Brain microvascular endothelial cell (primary cell): Measurements from ENCODE around the gene CARHSP1.

ENCODE experiments used
- DNase-seq: peaks from one replicate; pipeline ENCODE4 v3.0.0-alpha.2; 2020
- H3K27ac ChIP-seq: fragments of 250-450 bp; sonication (Bioruptor Pico); 2 replicates; pipeline ENCODE4 v1.5.1; 2020; ENCODE audit warnings: mild to moderate bottlenecking, moderate library complexity
- H3K27me3 ChIP-seq: fragments of 250-450 bp; sonication (Bioruptor Pico); replicated peaks from 2 replicates; pipeline ENCODE4 v1.5.1; 2020; ENCODE audit warnings: mild to moderate bottlenecking
- H3K36me3 ChIP-seq: fragments of 250-450 bp; sonication (Bioruptor Pico); replicated peaks from 2 replicates; pipeline ENCODE4 v1.5.1; 2020; ENCODE audit warnings: mild to moderate bottlenecking
- H3K4me3 ChIP-seq: 2 replicates; pipeline ENCODE4 v1.5.1; 2011; ENCODE audit warnings: low read depth, mild to moderate bottlenecking, control low read depth, low read length, moderate library complexity
- in situ Hi-C: cut with HindIII; loops from 2 replicates; pipeline ENCODE4 v1.10.0; 2017; ENCODE audit warnings: low sequenced_read_pairs, low pct_ligation_motif_present
- TF ChIP-seq, protein P1 (sequence below): IDR thresholded peaks from 2 replicates; pipeline ENCODE4 v1.5.1; 2011; ENCODE audit warnings: low read depth, mild to moderate bottlenecking, moderate library complexity, low read length, control low read depth, inconsistent platforms; ENCODE audit errors: missing control alignments

Gene CARHSP1

GRCh38 chr16:8832717-8833105, 36.1 kb downstream of the CARHSP1 start:
- peaks cover 38% of the 10 kb centered on the region for H3K36me3 ChIP-seq
- no peak overlapping the region for H3K27ac ChIP-seq
- in situ Hi-C loops: no loop called here
- H3K27me3 ChIP-seq: no peaks in the 10 kb centered on the region
- TF ChIP-seq, protein P1, sequence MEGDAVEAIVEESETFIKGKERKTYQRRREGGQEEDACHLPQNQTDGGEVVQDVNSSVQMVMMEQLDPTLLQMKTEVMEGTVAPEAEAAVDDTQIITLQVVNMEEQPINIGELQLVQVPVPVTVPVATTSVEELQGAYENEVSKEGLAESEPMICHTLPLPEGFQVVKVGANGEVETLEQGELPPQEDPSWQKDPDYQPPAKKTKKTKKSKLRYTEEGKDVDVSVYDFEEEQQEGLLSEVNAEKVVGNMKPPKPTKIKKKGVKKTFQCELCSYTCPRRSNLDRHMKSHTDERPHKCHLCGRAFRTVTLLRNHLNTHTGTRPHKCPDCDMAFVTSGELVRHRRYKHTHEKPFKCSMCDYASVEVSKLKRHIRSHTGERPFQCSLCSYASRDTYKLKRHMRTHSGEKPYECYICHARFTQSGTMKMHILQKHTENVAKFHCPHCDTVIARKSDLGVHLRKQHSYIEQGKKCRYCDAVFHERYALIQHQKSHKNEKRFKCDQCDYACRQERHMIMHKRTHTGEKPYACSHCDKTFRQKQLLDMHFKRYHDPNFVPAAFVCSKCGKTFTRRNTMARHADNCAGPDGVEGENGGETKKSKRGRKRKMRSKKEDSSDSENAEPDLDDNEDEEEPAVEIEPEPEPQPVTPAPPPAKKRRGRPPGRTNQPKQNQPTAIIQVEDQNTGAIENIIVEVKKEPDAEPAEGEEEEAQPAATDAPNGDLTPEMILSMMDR: no peak
- DNase-seq: no peak
- no peak overlapping the region for H3K4me3 ChIP-seq

DNA sequence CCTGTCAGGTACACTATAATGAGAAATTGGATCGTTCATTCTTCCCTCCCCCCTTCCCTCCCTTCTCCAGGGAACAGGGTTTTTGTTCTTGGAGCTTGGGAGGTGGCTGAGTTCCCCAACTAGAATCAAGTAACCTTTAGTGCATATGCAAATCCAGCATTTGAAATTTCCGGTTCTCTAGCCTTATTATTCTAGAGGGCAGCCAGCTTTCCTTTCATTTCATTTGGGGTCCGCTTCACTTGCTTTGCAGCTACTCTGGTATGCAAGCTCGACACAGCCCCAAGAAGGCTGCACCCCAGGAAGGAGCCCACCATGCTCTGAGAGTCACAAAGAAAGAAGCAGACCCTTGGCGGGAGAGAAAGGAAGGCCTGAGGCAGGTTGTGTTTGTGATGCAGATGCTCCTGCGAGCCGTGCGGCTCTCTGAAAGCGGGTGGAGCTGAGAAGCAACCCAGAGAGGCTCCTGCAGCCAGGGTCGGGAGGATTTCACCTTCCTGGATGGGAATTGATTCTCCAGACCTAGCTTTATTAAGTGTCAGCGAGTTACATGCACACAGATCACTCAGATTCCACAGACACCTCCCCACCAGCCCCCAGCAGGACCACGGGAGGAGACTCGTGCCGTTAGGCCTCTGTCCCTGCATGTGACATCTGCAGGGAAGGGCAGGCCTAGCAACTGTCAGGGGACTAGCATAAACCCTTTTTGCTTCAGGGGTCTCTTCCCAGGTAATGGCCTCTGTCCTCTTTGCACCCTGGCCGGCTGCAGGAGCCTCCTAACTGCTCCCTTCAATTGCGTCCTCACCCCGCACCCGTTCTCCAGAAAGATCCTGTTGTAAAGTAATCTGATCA, 36.7 kb downstream of the CARHSP1 start:
- in situ Hi-C loops: no loop called here
- H3K36me3 ChIP-seq: peaks cover 38% of the 10 kb centered on the region
- H3K27ac ChIP-seq: no peak overlapping the region
- TF ChIP-seq, protein P1: no peak
- DNase-seq: no peak
- no peaks in the 10 kb centered on the region for H3K27me3 ChIP-seq
- no peak overlapping the region for H3K4me3 ChIP-seq

DNA sequence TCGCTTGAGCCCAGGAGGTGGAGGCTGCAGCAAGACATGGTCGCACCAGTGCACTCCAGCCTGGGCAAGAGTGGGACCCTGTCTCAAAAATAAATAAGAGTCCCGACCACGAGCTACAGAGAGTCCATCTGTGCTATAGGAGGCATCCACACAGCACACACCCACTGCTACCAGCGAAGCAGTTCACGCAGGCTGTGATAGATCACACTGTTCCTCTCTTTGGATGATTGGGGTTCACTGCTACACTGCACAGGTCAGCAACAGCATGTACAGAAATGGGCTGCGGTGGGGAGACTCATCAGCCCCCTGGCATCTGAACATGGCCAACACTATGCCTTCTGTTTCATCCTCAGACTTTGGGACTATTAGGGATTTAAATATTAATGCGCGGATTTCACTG, 37.4 kb downstream of the CARHSP1 start:
- Histone ChIP-seq H3K36me3 (peaks cover 42% of the 10 kb centered on the region), H3K4me3 (no peak overlapping the region), H3K27ac (no peak overlapping the region), H3K27me3 (no peaks in the 10 kb centered on the region)
- TF ChIP-seq, protein P1: no peak
- no peak for DNase-seq
- in situ Hi-C loops: no loop called here

GRCh38 chr16:8828541-8829165, 40.2 kb downstream of the CARHSP1 start:
- no peak for DNase-seq
- TF ChIP-seq, protein P1: no peak
- Histone ChIP-seq H3K4me3 (no peak overlapping the region), H3K36me3 (peaks cover 51% of the 10 kb centered on the region), H3K27me3 (no peaks in the 10 kb centered on the region), H3K27ac (no peak overlapping the region)
- in situ Hi-C loops: no loop called here

GRCh38 chr16:8826278-8826879, 42.4 kb downstream of the CARHSP1 start:
- in situ Hi-C loops: no loop called here
- DNase-seq: no peak
- H3K36me3 ChIP-seq: peaks cover 55% of the 10 kb centered on the region

More at GRCh38 chr16:8826278-8826879, 42.4 kb downstream of the CARHSP1 start:
- TF ChIP-seq, protein P1: no peak
- no peaks in the 10 kb centered on the region for H3K27me3 ChIP-seq
- H3K27ac ChIP-seq: no peak overlapping the region
- no peak overlapping the region for H3K4me3 ChIP-seq
